ENCODE results near the gene COL5A2.

Gene COL5A2

GRCh38 chr2:188984680-188985079, 194.9 kb downstream of the COL5A2 start:
- no peak for DNase-seq

DNA sequence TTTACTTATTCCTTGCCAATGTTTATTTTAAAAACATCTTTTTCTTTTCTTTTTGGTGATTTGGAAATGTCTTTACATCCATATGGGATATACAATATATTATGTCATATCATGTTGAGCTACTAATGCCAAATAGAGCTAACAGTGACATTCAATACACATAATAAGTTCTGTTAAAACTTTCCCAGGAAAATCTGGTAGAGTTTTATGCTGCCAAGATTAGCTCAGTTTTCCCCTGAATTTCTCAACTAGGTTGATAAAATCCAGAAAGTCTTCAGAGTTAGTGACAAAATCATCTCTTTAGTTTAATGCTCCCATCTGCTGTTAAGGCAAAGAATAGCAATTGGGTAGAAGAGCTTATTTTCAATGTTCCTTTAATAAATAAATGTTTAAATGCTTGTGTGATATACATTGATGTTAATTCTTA, 195.5 kb downstream of the COL5A2 start:
- DNase-seq, result no peak

DNA sequence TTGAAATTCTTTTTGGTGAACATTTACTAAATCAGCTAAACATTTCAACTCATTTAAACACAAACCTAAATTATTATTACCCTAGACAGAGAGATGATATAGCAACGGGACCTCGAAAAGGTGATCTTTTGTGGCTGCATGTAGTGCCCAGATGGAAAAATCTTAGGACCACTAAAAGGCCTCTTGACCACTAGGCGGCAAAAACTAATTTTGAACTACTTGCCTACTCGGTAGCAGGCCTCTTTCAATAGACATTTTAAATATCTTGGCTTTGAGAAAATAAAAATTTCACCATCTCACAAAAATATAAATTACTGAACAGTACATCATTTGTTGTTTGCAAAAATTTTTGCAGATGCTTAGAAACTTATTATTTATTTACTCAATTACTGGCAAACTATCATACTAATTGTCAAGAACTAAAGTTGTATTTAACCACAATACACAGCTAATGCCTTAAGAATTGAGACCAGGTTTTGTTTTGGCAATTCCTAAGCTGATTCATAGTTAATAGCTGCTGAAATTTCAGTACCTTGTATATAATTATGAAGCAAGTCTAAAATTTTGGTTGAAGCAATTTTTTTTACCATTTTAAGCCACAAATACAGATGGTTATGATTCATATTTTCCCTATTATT, 196.0 kb downstream of the COL5A2 start:
- DNase-seq, result no peak
